Effector CD8-positive, alpha-beta T cell (primary cell): ENCODE results near the gene LARP4.

Experiments
- DNase-seq: peaks from one replicate; lab custom pipeline; 2025; lab: John Stamatoyannopoulos, UW

LARP4 gene

GRCh38 chr12:50525422-50525821, 124.7 kb downstream of the LARP4 start:
- no peak for DNase-seq

GRCh38 chr12:50527359-50527726, 126.7 kb downstream of the LARP4 start:
- no peak for DNase-seq

- DNase-seq = no peak
Observed at GRCh38 chr12:50528800-50529199, 128.1 kb downstream of the LARP4 start.

GRCh38 chr12:50529345-50529744, 128.7 kb downstream of the LARP4 start:
- DNase-seq = no peak
